ENCODE measurements around the gene APOBR.

The APOBR gene

DNA sequence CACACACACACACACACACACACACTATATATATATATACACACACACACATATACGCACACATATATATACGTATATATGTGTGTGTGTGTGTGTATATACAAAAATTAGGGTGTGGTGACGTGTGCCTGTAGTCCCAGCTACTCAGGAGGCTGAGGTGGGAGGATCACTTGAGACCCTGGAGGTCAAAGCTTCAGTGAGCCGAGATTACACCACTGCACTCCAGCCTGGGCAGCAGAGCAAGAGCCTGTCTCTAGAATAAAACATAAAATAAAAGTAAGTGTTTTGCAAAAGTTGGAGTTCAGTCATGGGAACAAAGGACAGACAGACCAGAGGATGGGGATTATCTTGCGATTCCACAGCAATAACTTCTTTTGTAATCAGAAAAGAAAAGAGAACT, 33.5 kb downstream of the APOBR start (continued):
- TF ChIP-seq TCF4 (CRISPR knock-in tag; IDR thresholded peaks at IDR 0.05; ENCODE audit: borderline replicate concordance), result no peak
- TF ChIP-seq, protein P1, sequence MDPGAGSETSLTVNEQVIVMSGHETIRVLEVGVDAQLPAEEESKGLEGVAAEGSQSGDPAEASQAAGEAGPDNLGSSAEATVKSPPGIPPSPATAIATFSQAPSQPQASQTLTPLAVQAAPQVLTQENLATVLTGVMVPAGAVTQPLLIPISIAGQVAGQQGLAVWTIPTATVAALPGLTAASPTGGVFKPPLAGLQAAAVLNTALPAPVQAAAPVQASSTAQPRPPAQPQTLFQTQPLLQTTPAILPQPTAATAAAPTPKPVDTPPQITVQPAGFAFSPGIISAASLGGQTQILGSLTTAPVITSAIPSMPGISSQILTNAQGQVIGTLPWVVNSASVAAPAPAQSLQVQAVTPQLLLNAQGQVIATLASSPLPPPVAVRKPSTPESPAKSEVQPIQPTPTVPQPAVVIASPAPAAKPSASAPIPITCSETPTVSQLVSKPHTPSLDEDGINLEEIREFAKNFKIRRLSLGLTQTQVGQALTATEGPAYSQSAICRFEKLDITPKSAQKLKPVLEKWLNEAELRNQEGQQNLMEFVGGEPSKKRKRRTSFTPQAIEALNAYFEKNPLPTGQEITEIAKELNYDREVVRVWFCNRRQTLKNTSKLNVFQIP (CRISPR knock-in tag; IDR thresholded peaks at IDR 0.05; ENCODE audit: borderline replicate concordance, low read depth), result no peak
- TF ChIP-seq ISL1 (CRISPR knock-in tag; IDR thresholded peaks at IDR 0.05), result no peak

- ATAC-seq, result no peak
- TF ChIP-seq BACH2 (CRISPR knock-in tag; IDR thresholded peaks at IDR 0.05; ENCODE audit: borderline replicate concordance) (no peak), ZFP30 (CRISPR knock-in tag; IDR thresholded peaks at IDR 0.05) (no peak), ZNF70 (CRISPR knock-in tag; IDR thresholded peaks at IDR 0.05) (no peak), ZNF8 (CRISPR knock-in tag; IDR thresholded peaks at IDR 0.05) (no peak), ZFP3 (CRISPR knock-in tag; IDR thresholded peaks at IDR 0.05) (no peak), ESRRG (CRISPR knock-in tag; IDR thresholded peaks at IDR 0.05) (no peak), ZNF565 (CRISPR knock-in tag; conservative IDR thresholded peaks at IDR 0.05; ENCODE audit: low read depth) (no peak), SNAI2 (CRISPR knock-in tag; IDR thresholded peaks at IDR 0.05) (no peak), GLIS3 (CRISPR knock-in tag; IDR thresholded peaks at IDR 0.05) (no peak), PPARA (CRISPR knock-in tag; IDR thresholded peaks at IDR 0.05; ENCODE audit: borderline replicate concordance) (no peak), CSDC2 (CRISPR knock-in tag; IDR thresholded peaks at IDR 0.05) (no peak), TCF4 (CRISPR knock-in tag; IDR thresholded peaks at IDR 0.05; ENCODE audit: borderline replicate concordance) (no peak), ZC3H10 (CRISPR knock-in tag; IDR thresholded peaks at IDR 0.05) (no peak), CREB5 (CRISPR knock-in tag; IDR thresholded peaks at IDR 0.05; ENCODE audit: low read depth) (no peak), PATZ1 (CRISPR knock-in tag; IDR thresholded peaks at IDR 0.05; ENCODE audit: borderline replicate concordance) (no peak), ISL1 (CRISPR knock-in tag; IDR thresholded peaks at IDR 0.05) (no peak)
- TF ChIP-seq, protein P1 (CRISPR knock-in tag; IDR thresholded peaks at IDR 0.05; ENCODE audit: borderline replicate concordance, low read depth), result no peak
- TF ChIP-seq, protein P2, sequence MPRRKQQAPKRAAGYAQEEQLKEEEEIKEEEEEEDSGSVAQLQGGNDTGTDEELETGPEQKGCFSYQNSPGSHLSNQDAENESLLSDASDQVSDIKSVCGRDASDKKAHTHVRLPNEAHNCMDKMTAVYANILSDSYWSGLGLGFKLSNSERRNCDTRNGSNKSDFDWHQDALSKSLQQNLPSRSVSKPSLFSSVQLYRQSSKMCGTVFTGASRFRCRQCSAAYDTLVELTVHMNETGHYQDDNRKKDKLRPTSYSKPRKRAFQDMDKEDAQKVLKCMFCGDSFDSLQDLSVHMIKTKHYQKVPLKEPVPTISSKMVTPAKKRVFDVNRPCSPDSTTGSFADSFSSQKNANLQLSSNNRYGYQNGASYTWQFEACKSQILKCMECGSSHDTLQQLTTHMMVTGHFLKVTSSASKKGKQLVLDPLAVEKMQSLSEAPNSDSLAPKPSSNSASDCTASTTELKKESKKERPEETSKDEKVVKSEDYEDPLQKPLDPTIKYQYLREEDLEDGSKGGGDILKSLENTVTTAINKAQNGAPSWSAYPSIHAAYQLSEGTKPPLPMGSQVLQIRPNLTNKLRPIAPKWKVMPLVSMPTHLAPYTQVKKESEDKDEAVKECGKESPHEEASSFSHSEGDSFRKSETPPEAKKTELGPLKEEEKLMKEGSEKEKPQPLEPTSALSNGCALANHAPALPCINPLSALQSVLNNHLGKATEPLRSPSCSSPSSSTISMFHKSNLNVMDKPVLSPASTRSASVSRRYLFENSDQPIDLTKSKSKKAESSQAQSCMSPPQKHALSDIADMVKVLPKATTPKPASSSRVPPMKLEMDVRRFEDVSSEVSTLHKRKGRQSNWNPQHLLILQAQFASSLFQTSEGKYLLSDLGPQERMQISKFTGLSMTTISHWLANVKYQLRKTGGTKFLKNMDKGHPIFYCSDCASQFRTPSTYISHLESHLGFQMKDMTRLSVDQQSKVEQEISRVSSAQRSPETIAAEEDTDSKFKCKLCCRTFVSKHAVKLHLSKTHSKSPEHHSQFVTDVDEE (CRISPR knock-in tag; IDR thresholded peaks at IDR 0.05), result no peak
- TF ChIP-seq, protein P3, sequence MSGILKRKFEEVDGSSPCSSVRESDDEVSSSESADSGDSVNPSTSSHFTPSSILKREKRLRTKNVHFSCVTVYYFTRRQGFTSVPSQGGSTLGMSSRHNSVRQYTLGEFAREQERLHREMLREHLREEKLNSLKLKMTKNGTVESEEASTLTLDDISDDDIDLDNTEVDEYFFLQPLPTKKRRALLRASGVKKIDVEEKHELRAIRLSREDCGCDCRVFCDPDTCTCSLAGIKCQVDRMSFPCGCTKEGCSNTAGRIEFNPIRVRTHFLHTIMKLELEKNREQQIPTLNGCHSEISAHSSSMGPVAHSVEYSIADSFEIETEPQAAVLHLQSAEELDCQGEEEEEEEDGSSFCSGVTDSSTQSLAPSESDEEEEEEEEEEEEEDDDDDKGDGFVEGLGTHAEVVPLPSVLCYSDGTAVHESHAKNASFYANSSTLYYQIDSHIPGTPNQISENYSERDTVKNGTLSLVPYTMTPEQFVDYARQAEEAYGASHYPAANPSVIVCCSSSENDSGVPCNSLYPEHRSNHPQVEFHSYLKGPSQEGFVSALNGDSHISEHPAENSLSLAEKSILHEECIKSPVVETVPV (CRISPR knock-in tag; IDR thresholded peaks at IDR 0.05), result no peak
Observed at GRCh38 chr16:28528463-28528867, 34.0 kb downstream of the APOBR start.

GRCh38 chr16:28529124-28529523, 34.7 kb downstream of the APOBR start:
- TF ChIP-seq RARB (CRISPR knock-in tag; IDR thresholded peaks at IDR 0.05) (no peak), ZFP3 (CRISPR knock-in tag; IDR thresholded peaks at IDR 0.05) (no peak), ISL1 (CRISPR knock-in tag; IDR thresholded peaks at IDR 0.05) (no peak), ZFP30 (CRISPR knock-in tag; IDR thresholded peaks at IDR 0.05) (no peak), ZNF70 (CRISPR knock-in tag; IDR thresholded peaks at IDR 0.05) (no peak), ZC3H10 (CRISPR knock-in tag; IDR thresholded peaks at IDR 0.05) (no peak), GLIS3 (CRISPR knock-in tag; IDR thresholded peaks at IDR 0.05) (no peak), PPARA (CRISPR knock-in tag; IDR thresholded peaks at IDR 0.05; ENCODE audit: borderline replicate concordance) (no peak), ESRRG (CRISPR knock-in tag; IDR thresholded peaks at IDR 0.05) (no peak), CSDC2 (CRISPR knock-in tag; IDR thresholded peaks at IDR 0.05) (no peak), ZNF8 (CRISPR knock-in tag; IDR thresholded peaks at IDR 0.05) (no peak)
- TF ChIP-seq, protein P1 (CRISPR knock-in tag; IDR thresholded peaks at IDR 0.05; ENCODE audit: borderline replicate concordance, low read depth), result no peak
- no peak for ATAC-seq

Measured in SK-N-SH treated with all-trans-retinoic acid at 6 μM for 48 hours (cell line).